WTC11 (cell line): Measurements from ENCODE around the gene COMMD10.

Experiments used
- CREM ChIP-seq: sonication (generic); formaldehyde crosslinking; IDR thresholded peaks from 2 replicates; pipeline ENCODE4 v1.8.1; 2022; ENCODE audit warnings: mild to moderate bottlenecking, missing genetic modification reagents, moderate library complexity
- E2F5 ChIP-seq: sonication (generic); formaldehyde crosslinking; IDR thresholded peaks from 2 replicates; pipeline ENCODE4 v1.8.1; 2022; ENCODE audit warnings: mild to moderate bottlenecking, moderate library complexity, missing genetic modification reagents
- JUN ChIP-seq: sonication (generic); formaldehyde crosslinking; IDR thresholded peaks from 2 replicates; pipeline ENCODE4 v1.8.0; 2023; ENCODE audit warnings: mild to moderate bottlenecking, missing genetic modification reagents
- MAX ChIP-seq: sonication (generic); formaldehyde crosslinking; IDR thresholded peaks from 2 replicates; pipeline ENCODE4 v1.8.0; 2022; ENCODE audit warnings: mild to moderate bottlenecking, missing genetic modification reagents
- MLX ChIP-seq: sonication (generic); formaldehyde crosslinking; IDR thresholded peaks from 2 replicates; pipeline ENCODE4 v1.8.1; 2023; ENCODE audit warnings: mild to moderate bottlenecking, missing genetic modification reagents, moderate library complexity
- NFE2L1 ChIP-seq: sonication (generic); formaldehyde crosslinking; IDR thresholded peaks from 2 replicates; pipeline ENCODE4 v1.8.1; 2023; ENCODE audit warnings: missing genetic modification reagents
- NR1H2 ChIP-seq: sonication (generic); formaldehyde crosslinking; IDR thresholded peaks from 2 replicates; pipeline ENCODE4 v1.9.0; 2021; ENCODE audit warnings: mild to moderate bottlenecking, moderate library complexity, missing genetic modification reagents
- SP1 ChIP-seq: sonication (generic); formaldehyde crosslinking; conservative IDR thresholded peaks from 2 replicates; pipeline ENCODE4 v1.8.1; 2022; ENCODE audit warnings: missing genetic modification reagents
- USF2 ChIP-seq: sonication (generic); formaldehyde crosslinking; IDR thresholded peaks from 2 replicates; pipeline ENCODE4 v1.8.1; 2023; ENCODE audit warnings: mild to moderate bottlenecking, missing genetic modification reagents, moderate library complexity
- ZNF121 ChIP-seq: sonication (generic); formaldehyde crosslinking; IDR thresholded peaks from 2 replicates; pipeline ENCODE4 v1.8.0; 2023; ENCODE audit warnings: missing genetic modification reagents
- TF ChIP-seq, protein P1 (sequence below): fragments of 200-600 bp; IDR thresholded peaks from 2 replicates; pipeline ENCODE4 v1.8.0; 2022; ENCODE audit warnings: antibody characterized with exemption

DNA sequence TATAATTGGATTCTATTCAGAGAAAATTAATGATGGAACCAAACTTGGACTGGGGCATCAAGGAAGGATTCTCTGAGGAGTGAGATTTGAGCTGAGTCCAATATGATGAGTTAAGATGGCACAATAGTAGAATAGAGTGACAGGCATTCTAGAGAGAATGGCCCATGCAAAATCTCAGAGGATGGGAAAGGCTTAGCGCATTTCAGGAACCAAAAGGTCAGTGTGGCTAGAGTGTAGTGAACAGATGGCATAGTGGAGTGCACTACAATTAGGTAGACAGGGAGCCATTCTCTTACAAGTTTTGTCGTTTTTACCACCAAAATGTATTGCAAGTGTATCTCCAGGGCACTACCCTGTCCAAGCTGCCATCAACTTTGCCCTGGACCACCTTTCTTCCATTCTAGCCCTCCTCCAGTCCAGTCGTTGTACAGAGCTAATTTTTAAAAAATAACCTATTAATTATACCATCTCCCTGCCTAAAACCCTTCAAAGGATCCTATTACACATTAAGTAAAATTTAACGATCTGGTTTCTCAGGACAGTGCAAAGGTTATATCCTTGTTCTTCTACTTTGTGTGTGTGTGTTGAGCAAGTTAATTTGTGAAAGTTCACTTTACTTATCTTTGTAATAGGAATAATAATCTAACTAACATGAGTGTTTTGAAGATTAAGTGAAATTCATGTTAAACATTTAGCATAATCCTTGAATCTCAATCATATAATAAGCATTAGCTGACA, 211.7 kb downstream of the COMMD10 start:
- TF ChIP-seq, protein P1, sequence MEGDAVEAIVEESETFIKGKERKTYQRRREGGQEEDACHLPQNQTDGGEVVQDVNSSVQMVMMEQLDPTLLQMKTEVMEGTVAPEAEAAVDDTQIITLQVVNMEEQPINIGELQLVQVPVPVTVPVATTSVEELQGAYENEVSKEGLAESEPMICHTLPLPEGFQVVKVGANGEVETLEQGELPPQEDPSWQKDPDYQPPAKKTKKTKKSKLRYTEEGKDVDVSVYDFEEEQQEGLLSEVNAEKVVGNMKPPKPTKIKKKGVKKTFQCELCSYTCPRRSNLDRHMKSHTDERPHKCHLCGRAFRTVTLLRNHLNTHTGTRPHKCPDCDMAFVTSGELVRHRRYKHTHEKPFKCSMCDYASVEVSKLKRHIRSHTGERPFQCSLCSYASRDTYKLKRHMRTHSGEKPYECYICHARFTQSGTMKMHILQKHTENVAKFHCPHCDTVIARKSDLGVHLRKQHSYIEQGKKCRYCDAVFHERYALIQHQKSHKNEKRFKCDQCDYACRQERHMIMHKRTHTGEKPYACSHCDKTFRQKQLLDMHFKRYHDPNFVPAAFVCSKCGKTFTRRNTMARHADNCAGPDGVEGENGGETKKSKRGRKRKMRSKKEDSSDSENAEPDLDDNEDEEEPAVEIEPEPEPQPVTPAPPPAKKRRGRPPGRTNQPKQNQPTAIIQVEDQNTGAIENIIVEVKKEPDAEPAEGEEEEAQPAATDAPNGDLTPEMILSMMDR, result no peak
- no peak for TF ChIP-seq ZNF121 (CRISPR knock-in tag)
- no peak for TF ChIP-seq MLX (CRISPR knock-in tag)
- no peak for TF ChIP-seq E2F5 (CRISPR knock-in tag)
- TF ChIP-seq NFE2L1 (CRISPR knock-in tag), result no peak
- TF ChIP-seq MAX (CRISPR knock-in tag), result no peak
- no peak for TF ChIP-seq USF2 (CRISPR knock-in tag)
- TF ChIP-seq SP1 (CRISPR knock-in tag), result no peak
- TF ChIP-seq NR1H2 (CRISPR knock-in tag), result no peak
- no peak for TF ChIP-seq CREM (CRISPR knock-in tag)
- no peak for TF ChIP-seq JUN (CRISPR knock-in tag)
